ENCODE results near the gene ARHGAP23. TPM values are rescaled to one million over a fixed set of nuclear protein-coding genes. Genes with fewer than 3 reads are reported as not detected.

The ARHGAP23 gene
- total and polyA plus RNA-seq, 2 experiments from 2014 or later: 21.4 to 150 TPM

GRCh38 chr17:38459567-38459966 lies 31.3 kb downstream of the ARHGAP23 start:
- Mint-ChIP-seq H3K27ac (no peak overlapping the region), H3K4me1 (peaks cover 50% of the 10 kb centered on the region), H3K27me3 (ENCODE audit: insufficient read depth, low read depth, poor library complexity) (peaks cover 28% of the 10 kb centered on the region), H3K9me3 (no peaks in the 10 kb centered on the region; the same call in 2 of the 3 replicates), H3K4me3 (no peak overlapping the region), H3K36me3 (ENCODE audit: low read depth) (peaks cover 50% of the 10 kb centered on the region)
- Histone ChIP-seq H3K4me3 (no peak overlapping the region), H3K27ac (ENCODE audit: low read depth) (peak overlapping the region; percentile 55; the same call in 1 of the 2 replicates), H3K9me2 (ENCODE audit: insufficient read depth) (no peaks in the 10 kb centered on the region), H2AFZ (no peak overlapping the region), H3K27me3 (ENCODE audit: insufficient read depth) (no peaks in the 10 kb centered on the region), H3K36me3 (ENCODE audit: insufficient read depth) (peaks cover 26% of the 10 kb centered on the region), H3K4me1 (ENCODE audit: insufficient read depth) (peaks cover 28% of the 10 kb centered on the region), H3K4me2 (no peak overlapping the region), H4K20me1 (replicated peaks; ENCODE audit: insufficient read depth) (peaks cover 6% of the 10 kb centered on the region; the same call in 1 of the 2 replicates), H3K79me2 (replicated peaks; ENCODE audit: insufficient read depth) (peaks cover 44% of the 10 kb centered on the region), H3F3A (replicated peaks; ENCODE audit: low read depth) (peaks cover 13% of the 10 kb centered on the region)
- TF ChIP-seq STAT1 (IDR thresholded peaks at IDR 0.05; ENCODE audit: unreplicated experiment): no peak
- no peak for TF ChIP-seq EZH2phosphoT487 (IDR thresholded peaks at IDR 0.05; ENCODE audit: unreplicated experiment)
- TF ChIP-seq ZNF114 (CRISPR knock-in tag; IDR thresholded peaks at IDR 0.05): no peak
- TF ChIP-seq ZNF331 (CRISPR knock-in tag; IDR thresholded peaks at IDR 0.05; ENCODE audit: low read depth): no peak
- TF ChIP-seq EZH2 (IDR thresholded peaks at IDR 0.05; ENCODE audit: low read depth, unreplicated experiment): no peak
- TF ChIP-seq ZNF462 (CRISPR knock-in tag; IDR thresholded peaks at IDR 0.05): no peak
- TF ChIP-seq CTCF (conservative IDR thresholded peaks at IDR 0.05; ENCODE audit: low read depth in 2 of 2): no peak
- DNase-seq (ENCODE audit: low spot score): no peak
- ATAC-seq: no peak

Data from GM23338 (cell line).